ENCODE data around the gene ADGRL3.

ADGRL3 gene

DNA sequence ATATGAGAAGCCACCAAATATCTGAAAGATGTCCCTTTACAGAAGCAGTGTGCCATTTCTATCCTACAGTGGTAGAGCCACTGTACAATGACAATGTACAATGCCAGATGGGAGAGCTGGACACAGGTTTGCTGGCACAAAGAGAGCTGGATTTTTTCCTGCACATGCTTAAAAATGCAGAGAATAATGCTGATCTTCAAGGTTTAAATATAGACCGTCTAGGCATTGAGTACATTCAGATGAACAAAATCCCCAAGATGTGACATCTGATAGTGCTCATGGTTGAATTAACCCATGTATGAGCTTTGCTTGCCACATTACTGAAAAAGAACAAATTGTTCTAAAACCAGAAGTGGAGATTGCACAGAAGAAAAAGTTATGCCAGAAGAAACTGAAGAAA lies 11.7 kb downstream of the ADGRL3 start:
- TF ChIP-seq, protein P1, sequence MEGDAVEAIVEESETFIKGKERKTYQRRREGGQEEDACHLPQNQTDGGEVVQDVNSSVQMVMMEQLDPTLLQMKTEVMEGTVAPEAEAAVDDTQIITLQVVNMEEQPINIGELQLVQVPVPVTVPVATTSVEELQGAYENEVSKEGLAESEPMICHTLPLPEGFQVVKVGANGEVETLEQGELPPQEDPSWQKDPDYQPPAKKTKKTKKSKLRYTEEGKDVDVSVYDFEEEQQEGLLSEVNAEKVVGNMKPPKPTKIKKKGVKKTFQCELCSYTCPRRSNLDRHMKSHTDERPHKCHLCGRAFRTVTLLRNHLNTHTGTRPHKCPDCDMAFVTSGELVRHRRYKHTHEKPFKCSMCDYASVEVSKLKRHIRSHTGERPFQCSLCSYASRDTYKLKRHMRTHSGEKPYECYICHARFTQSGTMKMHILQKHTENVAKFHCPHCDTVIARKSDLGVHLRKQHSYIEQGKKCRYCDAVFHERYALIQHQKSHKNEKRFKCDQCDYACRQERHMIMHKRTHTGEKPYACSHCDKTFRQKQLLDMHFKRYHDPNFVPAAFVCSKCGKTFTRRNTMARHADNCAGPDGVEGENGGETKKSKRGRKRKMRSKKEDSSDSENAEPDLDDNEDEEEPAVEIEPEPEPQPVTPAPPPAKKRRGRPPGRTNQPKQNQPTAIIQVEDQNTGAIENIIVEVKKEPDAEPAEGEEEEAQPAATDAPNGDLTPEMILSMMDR (IDR thresholded peaks at IDR 0.05; ENCODE audit: extremely low read depth, insufficient read depth, missing control alignments), result no peak
- no peak for DNase-seq (ENCODE audit: low spot score)
- in situ Hi-C loops (cut with MboI; ENCODE audit: low pct_unique_long_range_greater_than_20kb, low sequenced_read_pairs, unreplicated experiment), result no loop called here

DNA sequence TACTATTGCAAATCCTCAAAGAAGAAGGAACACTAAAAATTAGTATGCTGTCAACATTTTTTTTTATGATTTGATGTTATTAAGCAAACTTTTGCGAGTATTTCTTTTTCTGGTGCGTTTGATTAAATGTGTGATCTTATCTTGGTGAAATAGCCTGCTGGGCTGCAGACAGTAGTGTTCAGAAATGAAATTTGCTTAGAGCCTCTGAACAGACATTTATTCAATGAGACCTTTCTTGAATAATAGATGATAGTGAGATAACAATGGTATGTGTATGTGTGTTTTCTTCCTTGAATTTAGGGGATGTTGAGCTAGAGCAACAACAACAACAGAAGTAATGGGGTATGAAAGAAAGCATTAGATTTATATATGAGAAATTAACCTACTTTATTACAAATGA lies 12.7 kb downstream of the ADGRL3 start:
- in situ Hi-C loops (cut with MboI; ENCODE audit: low pct_unique_long_range_greater_than_20kb, low sequenced_read_pairs, unreplicated experiment), result no loop called here
- TF ChIP-seq, protein P1 (IDR thresholded peaks at IDR 0.05; ENCODE audit: extremely low read depth, insufficient read depth, missing control alignments), result no peak
- DNase-seq (ENCODE audit: low spot score), result no peak

DNA sequence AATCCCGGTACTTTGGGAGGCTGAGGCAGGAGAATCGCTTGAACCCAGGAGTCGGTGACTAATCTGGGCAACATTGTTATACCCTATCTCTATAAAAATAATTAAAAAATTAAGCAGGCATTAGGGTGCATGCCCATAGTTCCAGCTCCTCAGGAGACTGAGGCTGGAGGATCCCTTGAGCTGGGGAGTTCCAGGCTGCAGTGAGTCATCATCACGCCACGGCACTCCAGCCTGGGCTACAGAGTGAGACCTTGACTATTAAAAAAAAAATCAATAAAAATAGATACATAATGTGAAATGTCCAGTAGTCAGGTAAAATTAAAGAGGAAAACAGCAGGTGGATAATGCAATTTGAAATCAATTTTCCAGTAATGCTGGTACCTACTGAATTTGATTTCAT lies 14.6 kb downstream of the ADGRL3 start:
- in situ Hi-C loops (cut with MboI; ENCODE audit: low pct_unique_long_range_greater_than_20kb, low sequenced_read_pairs, unreplicated experiment), result no loop called here
- no peak for DNase-seq (ENCODE audit: low spot score)
- TF ChIP-seq, protein P1 (IDR thresholded peaks at IDR 0.05; ENCODE audit: extremely low read depth, insufficient read depth, missing control alignments), result no peak

DNA sequence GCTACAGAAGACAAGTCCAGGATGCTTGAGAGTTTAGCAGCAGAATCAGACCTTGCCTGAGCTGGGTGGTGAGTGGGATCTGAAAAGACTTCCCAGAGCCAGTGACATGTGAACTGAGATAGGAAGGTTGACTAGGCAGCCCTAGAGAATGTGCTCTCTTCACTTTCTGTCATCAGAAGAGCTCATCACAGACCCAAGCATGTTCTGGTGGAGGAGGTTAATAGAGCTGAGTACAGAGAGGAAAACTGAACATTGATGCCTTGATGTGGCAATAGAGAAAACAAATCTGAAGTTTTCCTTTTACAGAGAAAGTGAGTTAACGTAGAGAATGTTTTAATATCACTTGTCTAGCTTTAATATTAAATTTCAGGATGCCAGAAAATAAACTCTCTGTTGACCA lies 17.1 kb downstream of the ADGRL3 start:
- DNase-seq (ENCODE audit: low spot score), result no peak
- in situ Hi-C loops (cut with MboI; ENCODE audit: low pct_unique_long_range_greater_than_20kb, low sequenced_read_pairs, unreplicated experiment), result no loop called here
- TF ChIP-seq, protein P1 (IDR thresholded peaks at IDR 0.05; ENCODE audit: extremely low read depth, insufficient read depth, missing control alignments), result no peak

DNA sequence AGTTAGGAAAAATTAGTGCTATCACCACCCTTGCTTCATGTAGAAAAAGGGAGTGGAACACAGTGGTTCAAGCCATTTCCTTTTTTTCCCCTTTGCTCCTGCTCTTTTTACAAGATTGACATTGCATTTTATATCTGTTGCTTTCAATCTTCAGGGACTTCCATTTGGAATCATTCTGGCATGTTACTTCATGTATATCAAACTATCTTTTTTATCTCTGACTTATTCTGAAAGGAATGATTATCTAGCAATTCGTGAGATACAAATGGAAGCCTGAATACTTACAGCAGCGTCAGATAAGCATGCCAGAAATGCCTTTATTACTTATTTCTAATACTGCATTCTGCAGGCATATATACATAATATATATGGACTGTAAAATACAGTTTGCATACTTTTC lies 20.4 kb downstream of the ADGRL3 start:
- in situ Hi-C loops (cut with MboI; ENCODE audit: low pct_unique_long_range_greater_than_20kb, low sequenced_read_pairs, unreplicated experiment), result no loop called here
- no peak for DNase-seq (ENCODE audit: low spot score)
- TF ChIP-seq, protein P1 (IDR thresholded peaks at IDR 0.05; ENCODE audit: extremely low read depth, insufficient read depth, missing control alignments), result no peak

DNA sequence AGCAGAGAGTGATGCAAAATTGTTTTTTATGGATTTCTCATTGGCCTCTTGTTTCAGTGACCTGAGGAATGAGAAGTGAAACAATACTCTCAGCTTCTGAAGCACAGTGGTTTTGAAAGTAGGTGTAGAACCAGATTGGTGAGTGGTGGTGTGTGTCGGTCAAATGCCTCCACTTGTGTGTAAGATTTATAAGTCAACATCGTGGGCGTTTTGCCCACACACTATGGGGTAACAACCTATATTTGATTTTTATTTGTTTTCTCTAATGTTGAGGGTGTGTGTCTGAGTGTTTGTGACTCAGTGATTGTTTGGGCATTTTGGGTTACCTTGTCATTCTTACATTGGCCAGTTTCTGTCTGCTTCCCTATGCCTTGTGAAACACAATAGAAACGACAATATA lies 23.3 kb downstream of the ADGRL3 start:
- TF ChIP-seq, protein P1 (IDR thresholded peaks at IDR 0.05; ENCODE audit: extremely low read depth, insufficient read depth, missing control alignments), result no peak
- no peak for DNase-seq (ENCODE audit: low spot score)
- in situ Hi-C loops (cut with MboI; ENCODE audit: low pct_unique_long_range_greater_than_20kb, low sequenced_read_pairs, unreplicated experiment), result no loop called here

DNA sequence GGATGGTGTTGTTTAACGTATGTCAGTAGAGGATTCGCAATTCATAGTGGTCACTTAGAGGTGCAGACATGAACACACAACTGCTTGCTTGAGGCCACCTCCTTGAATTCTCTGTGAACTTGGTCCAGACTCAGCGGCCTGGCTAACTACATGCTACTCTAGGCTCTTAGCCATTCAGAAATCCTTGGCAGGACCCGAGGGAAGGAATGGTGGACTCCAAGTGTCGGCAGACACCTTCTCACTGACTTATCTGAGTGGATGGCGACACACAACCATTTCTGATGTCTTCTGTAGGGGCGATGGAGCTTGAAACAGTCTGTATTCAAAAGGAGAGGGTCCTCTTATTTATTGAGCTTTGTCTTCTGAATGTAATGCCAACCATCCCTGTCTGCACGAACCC lies 24.4 kb downstream of the ADGRL3 start:
- in situ Hi-C loops (cut with MboI; ENCODE audit: low pct_unique_long_range_greater_than_20kb, low sequenced_read_pairs, unreplicated experiment), result no loop called here
- DNase-seq (ENCODE audit: low spot score), result no peak
- TF ChIP-seq, protein P1 (IDR thresholded peaks at IDR 0.05; ENCODE audit: extremely low read depth, insufficient read depth, missing control alignments), result no peak
